Hippocampal formation (tissue), 2 donors: Measurements from ENCODE around the gene TANGO2.
A peak's percentile ranks its signal among the peaks of the same experiment; 100 is the strongest.

Experiments used
- DNase-seq, 2 donors: peaks; one replicate each; lab custom pipeline; 2025; lab: John Stamatoyannopoulos, UW

The TANGO2 gene

GRCh38 chr22:20020533-20021195, at the start of gene TANGO2:
Gene TANGO2, plus strand, starts transcription at chr22:20021110. Its CDS starts 15,689 bp downstream, at chr22:20036799.
- DNase-seq: peak; percentile 88

- DNase-seq: no peak
These were observed 49.4 kb upstream of the TANGO2 start for GRCh38 chr22:19971276-19972124.

- no peak for DNase-seq
These were observed 48.7 kb upstream of the TANGO2 start for GRCh38 chr22:19972251-19972650.

- DNase-seq: no peak
These were observed 48.0 kb upstream of the TANGO2 start for GRCh38 chr22:19972652-19973550.

- DNase-seq: no peak
These were observed 47.2 kb upstream of the TANGO2 start for GRCh38 chr22:19973551-19974267.

GRCh38 chr22:19974268-19974861, 46.5 kb upstream of the TANGO2 start:
- DNase-seq: no peak

GRCh38 chr22:19974935-19975706, 45.8 kb upstream of the TANGO2 start:
- DNase-seq: no peak

GRCh38 chr22:19975707-19976035, 45.2 kb upstream of the TANGO2 start:
- DNase-seq: no peak

GRCh38 chr22:19976671-19977070, 44.2 kb upstream of the TANGO2 start:
- DNase-seq: no peak

- no peak for DNase-seq
These were observed 43.3 kb upstream of the TANGO2 start for GRCh38 chr22:19977296-19978243.

- no peak for DNase-seq
These were observed 42.2 kb upstream of the TANGO2 start for GRCh38 chr22:19978748-19979147.

GRCh38 chr22:19979712-19980493, 41.0 kb upstream of the TANGO2 start:
- no peak for DNase-seq

- no peak for DNase-seq
These were observed 40.1 kb upstream of the TANGO2 start for GRCh38 chr22:19980766-19981165.

- DNase-seq: no peak
These were observed 39.5 kb upstream of the TANGO2 start for GRCh38 chr22:19981171-19981960.

- no peak for DNase-seq
These were observed 38.7 kb upstream of the TANGO2 start for GRCh38 chr22:19981961-19982920.

GRCh38 chr22:19982991-19983578, 37.8 kb upstream of the TANGO2 start:
- DNase-seq: no peak
